Activated CD8-positive, alpha-beta memory T cell treated with anti-CD3 and anti-CD28 coated beads, Interleukin-2, amount 50 U/mL, for 1 hour (primary cell): ENCODE data around the gene ADAMTSL5.
A peak's percentile ranks its signal among the peaks of the same experiment; 100 is the strongest.
"Not testable (repeated sequence)": the region's sequence is repeated elsewhere in the genome, so short reads cannot be mapped to it uniquely, and the experiment has no call there.

Experiments
- DNase-seq: peaks from one replicate; pipeline ENCODE4 v3.0.0-alpha.2; 2020; ENCODE audit errors: extremely low read depth

Gene ADAMTSL5

GRCh38 chr19:1511318-1512317, 1.2 kb downstream of the ADAMTSL5 start:
- DNase-seq = no peak

GRCh38 chr19:1510807-1511206, 2.0 kb downstream of the ADAMTSL5 start:
- DNase-seq = no peak

GRCh38 chr19:1510442-1510806, 2.4 kb downstream of the ADAMTSL5 start:
- no peak for DNase-seq

GRCh38 chr19:1509602-1510441, 3.0 kb downstream of the ADAMTSL5 start:
- no peak for DNase-seq

GRCh38 chr19:1508507-1508856, 4.3 kb downstream of the ADAMTSL5 start:
- DNase-seq = no peak

GRCh38 chr19:1507763-1508506, 4.9 kb downstream of the ADAMTSL5 start:
- peak; percentile 90 for DNase-seq

GRCh38 chr19:1507192-1507660, 5.6 kb downstream of the ADAMTSL5 start:
- DNase-seq = no peak

GRCh38 chr19:1505991-1506881, 6.6 kb downstream of the ADAMTSL5 start:
- no peak for DNase-seq

- DNase-seq = no peak
These were observed 7.8 kb downstream of the ADAMTSL5 start for GRCh38 chr19:1505012-1505411.

- DNase-seq = no peak
These were observed 8.7 kb downstream of the ADAMTSL5 start for GRCh38 chr19:1503925-1504773.

- no peak for DNase-seq
These were observed 9.5 kb downstream of the ADAMTSL5 start for GRCh38 chr19:1503089-1503924.

GRCh38 chr19:1502433-1503088, 10.3 kb downstream of the ADAMTSL5 start:
- DNase-seq = no peak

- DNase-seq = no peak
These were observed 11.6 kb downstream of the ADAMTSL5 start for GRCh38 chr19:1501200-1501595.

- DNase-seq = not testable (repeated sequence)
These were observed 13.6 kb downstream of the ADAMTSL5 start for GRCh38 chr19:1499231-1499630.

GRCh38 chr19:1497578-1498235, 15.1 kb downstream of the ADAMTSL5 start:
- DNase-seq = no peak

GRCh38 chr19:1496714-1497577, 15.9 kb downstream of the ADAMTSL5 start:
- DNase-seq = no peak
